HL-60/S4 treated with phorbol 12-myristate 13-acetate at 8.2 ng/mL for 4 days and 3 days (cell line): ENCODE results near the gene ELK4.

Experiments
- in situ Hi-C: fragments of 300-500 bp; cut with MboI; formaldehyde crosslinking; loops from 2 replicates; pipeline ENCODE4 v1.15.0; 2022; ENCODE audit warnings: low sequenced_read_pairs

Gene ELK4

GRCh38 chr1:205568469-205569361, 63.1 kb downstream of the ELK4 start:
- in situ Hi-C loops, result no loop called here

GRCh38 chr1:205568135-205568468, 63.7 kb downstream of the ELK4 start:
- in situ Hi-C loops, result no loop called here

GRCh38 chr1:205567716-205568115, 64.1 kb downstream of the ELK4 start:
- in situ Hi-C loops, result no loop called here

- in situ Hi-C loops, result no loop called here
These were observed 66.0 kb downstream of the ELK4 start for GRCh38 chr1:205565799-205566198.

- in situ Hi-C loops, result no loop called here
These were observed 67.8 kb downstream of the ELK4 start for GRCh38 chr1:205563927-205564441.

- in situ Hi-C loops, result no loop called here
These were observed 70.2 kb downstream of the ELK4 start for GRCh38 chr1:205561501-205562203.
